NCI-H2081 (cell line): ENCODE results near the gene LSM11.
A peak's percentile ranks its signal among the peaks of the same experiment; 100 is the strongest.

Source experiments
- DNase-seq, 2 experiments: peaks; one replicate each; lab custom pipeline; 2025; lab: John Stamatoyannopoulos, UW

LSM11 gene

GRCh38 chr5:157734436-157734835 is 9.1 kb upstream of the LSM11 start:
- DNase-seq = no peak

- no peak for DNase-seq
Measured at GRCh38 chr5:157735991-157736390, 7.5 kb upstream of the LSM11 start.

GRCh38 chr5:157739388-157740228 is 3.9 kb upstream of the LSM11 start:
- no peak for DNase-seq

GRCh38 chr5:157740229-157740610 is 3.3 kb upstream of the LSM11 start:
- peak in 1 of 2 experiments; percentile 53 for DNase-seq

GRCh38 chr5:157741131-157741530 is 2.4 kb upstream of the LSM11 start:
- no peak for DNase-seq

- DNase-seq = no peak
Measured at GRCh38 chr5:157744051-157745011, 819 bp downstream of the LSM11 start.

- DNase-seq = no peak
Measured at GRCh38 chr5:157745041-157745456, 1.5 kb downstream of the LSM11 start.

- DNase-seq = peak in 1 of 2 experiments; percentile 54
Measured at GRCh38 chr5:157747173-157747740, 3.7 kb downstream of the LSM11 start.

GRCh38 chr5:157747766-157748700 is 4.5 kb downstream of the LSM11 start:
- DNase-seq = no peak

GRCh38 chr5:157748760-157749461 is 5.4 kb downstream of the LSM11 start:
- DNase-seq = no peak

- DNase-seq = no peak
Measured at GRCh38 chr5:157749462-157749799, 5.9 kb downstream of the LSM11 start.

- DNase-seq = no peak
Measured at GRCh38 chr5:157750320-157750719, 6.8 kb downstream of the LSM11 start.

- no peak for DNase-seq
Measured at GRCh38 chr5:157756122-157756521, 12.6 kb downstream of the LSM11 start.

GRCh38 chr5:157758706-157759105 is 15.2 kb downstream of the LSM11 start:
- no peak for DNase-seq

- DNase-seq = peak; percentile 58 to 73
Measured at GRCh38 chr5:157761690-157762621, 18.4 kb downstream of the LSM11 start.

- no peak for DNase-seq
Measured at GRCh38 chr5:157764531-157764930, 21.0 kb downstream of the LSM11 start.

- DNase-seq = no peak
Measured at GRCh38 chr5:157766442-157766841, 22.9 kb downstream of the LSM11 start.

GRCh38 chr5:157766902-157767301 is 23.4 kb downstream of the LSM11 start:
- DNase-seq = no peak

- no peak for DNase-seq
Measured at GRCh38 chr5:157767689-157768088, 24.2 kb downstream of the LSM11 start.

GRCh38 chr5:157770665-157771064 is 27.2 kb downstream of the LSM11 start:
- no peak for DNase-seq
